H9 (cell line): ENCODE data around the gene PLEKHG7. TPM values are rescaled to one million over a fixed set of nuclear protein-coding genes. Genes with fewer than 3 reads are reported as not detected.

Experiments
- DNase-seq: peaks from one replicate; pipeline ENCODE4 v3.0.0-alpha.2; 2017
- H2AFZ ChIP-seq: one replicate; pipeline ENCODE4 v1.6.1; 2013; ENCODE audit warnings: mild to moderate bottlenecking, low read length, control low read depth, moderate library complexity
- H2AK5ac ChIP-seq: 2 replicates; pipeline ENCODE4 v1.6.1; 2013; ENCODE audit warnings: low read length, control low read depth, mixed read lengths; ENCODE audit not compliant: insufficient read length
- H2BK120ac ChIP-seq: one replicate; pipeline ENCODE4 v1.6.1; 2013; ENCODE audit warnings: low read depth, mild to moderate bottlenecking, low read length, control low read depth, inconsistent platforms; ENCODE audit not compliant: poor library complexity, severe bottlenecking
- H2BK12ac ChIP-seq: 2 replicates; pipeline ENCODE4 v1.6.1; 2013; ENCODE audit warnings: low read length, control low read depth, mixed read lengths, low read depth; ENCODE audit not compliant: insufficient read length
- H2BK15ac ChIP-seq: 2 replicates; pipeline ENCODE4 v1.6.1; 2013; ENCODE audit warnings: low read depth, low read length, control low read depth
- H2BK20ac ChIP-seq: one replicate; pipeline ENCODE4 v1.6.1; 2013; ENCODE audit warnings: low read depth, mild to moderate bottlenecking, low read length, control low read depth, inconsistent platforms; ENCODE audit not compliant: poor library complexity, severe bottlenecking
- H2BK5ac ChIP-seq: 2 replicates; pipeline ENCODE4 v1.6.1; 2013; ENCODE audit warnings: low read length, control low read depth, mixed read lengths; ENCODE audit not compliant: insufficient read length
- H3K14ac ChIP-seq: 2 replicates; pipeline ENCODE4 v1.6.1; 2013; ENCODE audit warnings: low read length, control low read depth; ENCODE audit not compliant: insufficient read depth
- H3K18ac ChIP-seq: 2 replicates; pipeline ENCODE4 v1.6.1; 2013; ENCODE audit warnings: low read depth, mild to moderate bottlenecking, mixed read lengths, low read length, control low read depth; ENCODE audit not compliant: insufficient read length
- H3K23ac ChIP-seq: 2 replicates; pipeline ENCODE4 v1.6.1; 2013; ENCODE audit warnings: low read length, control low read depth, mixed read lengths, low read depth; ENCODE audit not compliant: insufficient read length
- H3K23me2 ChIP-seq: 2 replicates; pipeline ENCODE4 v1.6.1; 2013; ENCODE audit warnings: low read depth, mild to moderate bottlenecking, mixed read lengths, low read length, control low read depth; ENCODE audit not compliant: insufficient read length, poor library complexity, severe bottlenecking
- H3K27ac ChIP-seq: 2 replicates; pipeline ENCODE4 v1.5.1; 2013; ENCODE audit warnings: low read length, control low read depth, mixed read lengths, low read depth; ENCODE audit not compliant: insufficient read length
- H3K27me3 ChIP-seq: 2 replicates; pipeline ENCODE4 v1.6.1; 2013; ENCODE audit warnings: low read length, control low read depth, inconsistent platforms; ENCODE audit not compliant: insufficient read depth
- H3K4ac ChIP-seq: 2 replicates; pipeline ENCODE4 v1.6.1; 2013; ENCODE audit warnings: low read depth, mild to moderate bottlenecking, control low read depth, inconsistent platforms, low read length, moderate library complexity
- H3K4me1 ChIP-seq: 2 replicates; pipeline ENCODE4 v1.6.1; 2013; ENCODE audit warnings: low read length, control low read depth, inconsistent platforms; ENCODE audit not compliant: insufficient read depth
- H3K4me2 ChIP-seq: 2 replicates; pipeline ENCODE4 v1.6.1; 2013; ENCODE audit warnings: low read length, control low read depth, mixed read lengths; ENCODE audit not compliant: insufficient read length, insufficient read depth
- H3K56ac ChIP-seq: 2 replicates; pipeline ENCODE4 v1.6.1; 2013; ENCODE audit warnings: low read depth, mild to moderate bottlenecking, mixed read lengths, low read length, control low read depth; ENCODE audit not compliant: insufficient read length
- H3K79me1 ChIP-seq: 2 replicates; pipeline ENCODE4 v1.6.1; 2013; ENCODE audit warnings: low read depth, mild to moderate bottlenecking, moderate library complexity, low read length, control low read depth, inconsistent platforms; ENCODE audit not compliant: insufficient read depth, poor library complexity, severe bottlenecking
- H3K79me2 ChIP-seq: 2 replicates; pipeline ENCODE4 v1.6.1; 2013; ENCODE audit warnings: low read length, control low read depth, inconsistent platforms; ENCODE audit not compliant: insufficient read depth
- H3K9ac ChIP-seq: 2 replicates; pipeline ENCODE4 v1.6.1; 2013; ENCODE audit warnings: low read length, control low read depth, mixed read lengths; ENCODE audit not compliant: insufficient read length; ENCODE audit errors: extremely low read depth
- H3K9me3 ChIP-seq: one replicate; pipeline ENCODE4 v1.6.1; 2013; ENCODE audit warnings: low read depth, low read length, inconsistent platforms; ENCODE audit not compliant: control insufficient read depth
- H3T11ph ChIP-seq: one replicate; pipeline ENCODE4 v1.6.1; 2013; ENCODE audit warnings: mild to moderate bottlenecking, low read length, control low read depth, inconsistent platforms
- H4K20me1 ChIP-seq: one replicate; pipeline ENCODE4 v1.6.1; 2013; ENCODE audit not compliant: control insufficient read depth, insufficient read length, insufficient read depth
- H4K5ac ChIP-seq: 2 replicates; pipeline ENCODE4 v1.6.1; 2013; ENCODE audit warnings: low read depth, mild to moderate bottlenecking, mixed read lengths, low read length, control low read depth; ENCODE audit not compliant: insufficient read length
- H4K8ac ChIP-seq: replicated peaks from 2 replicates; pipeline ENCODE4 v1.6.1; 2013; ENCODE audit warnings: low read length, control low read depth, mixed read lengths, low read depth; ENCODE audit not compliant: insufficient read length
- H4K91ac ChIP-seq: 2 replicates; pipeline ENCODE4 v1.6.1; 2013; ENCODE audit warnings: low read depth, mild to moderate bottlenecking, moderate library complexity, mixed read lengths, low read length, control low read depth; ENCODE audit not compliant: insufficient read length
- H3K27ac Mint-ChIP-seq, 3 experiments: 2 replicates in 2 of 3; 3 replicates in 1 of 3; pipeline ENCODE4 v1.8.0; 2020 to 2021; ENCODE audit warnings: mixed read lengths in 3 of 3, mild to moderate bottlenecking in 1 of 3, moderate library complexity in 1 of 3
- H3K27me3 Mint-ChIP-seq: 2 replicates; pipeline ENCODE4 v1.8.0; 2021; ENCODE audit warnings: low read depth, mild to moderate bottlenecking, moderate library complexity, mixed read lengths
- H3K36me3 Mint-ChIP-seq, 3 experiments: 2 replicates in 2 of 3; 3 replicates in 1 of 3; pipeline ENCODE4 v1.8.0; 2020 to 2021; ENCODE audit warnings: low read depth in 3 of 3, mixed read lengths in 3 of 3; ENCODE audit not compliant: insufficient read depth in 1 of 3
- H3K4me1 Mint-ChIP-seq, 2 experiments: 2 replicates each; pipeline ENCODE4 v1.8.0; 2020; ENCODE audit warnings: mixed read lengths in 2 of 2
- H3K4me3 Mint-ChIP-seq, 2 experiments: 2 replicates in 1 of 2; 3 replicates in 1 of 2; pipeline ENCODE4 v1.8.0; 2020 to 2021; ENCODE audit warnings: mild to moderate bottlenecking in 2 of 2, mixed read lengths in 2 of 2, moderate library complexity in 1 of 2
- H3K9me3 Mint-ChIP-seq, 2 experiments: 2 replicates in 1 of 2; 3 replicates in 1 of 2; pipeline ENCODE4 v1.8.0; 2020; ENCODE audit warnings: mild to moderate bottlenecking in 2 of 2, mixed read lengths in 2 of 2, moderate library complexity in 1 of 2
- CTCF ChIP-seq: fragments of 200-600 bp; sonication (generic); conservative IDR thresholded peaks from 3 replicates; pipeline ENCODE4 v1.8.0; 2021; ENCODE audit warnings: antibody characterized with exemption, mild to moderate bottlenecking
- total RNA-seq: library from RNA; stranded (reverse); gene quantifications from 2 replicates; pipeline ENCODE4 v1.2.1, GENCODE V29; 2021

Gene PLEKHG7
- total RNA-seq, 1 experiment from 2014 or later = not detected

- Histone ChIP-seq H2BK15ac (no peak overlapping the region), H3K79me1 (no peaks in the 10 kb centered on the region), H2BK120ac (no peak overlapping the region), H3K14ac (no peak overlapping the region), H2BK20ac (no peak overlapping the region), H4K91ac (no peak overlapping the region), H4K8ac (no peak overlapping the region), H2AFZ (no peak overlapping the region), H3K23ac (no peak overlapping the region), H3K27me3 (no peaks in the 10 kb centered on the region), H4K5ac (no peak overlapping the region), H4K20me1 (no peaks in the 10 kb centered on the region), H3K4ac (no peak overlapping the region), H3K79me2 (no peaks in the 10 kb centered on the region), H2BK5ac (no peak overlapping the region), H2BK12ac (no peak overlapping the region), H3K23me2 (no peaks in the 10 kb centered on the region), H3T11ph (no peak overlapping the region), H3K9ac (no peak overlapping the region), H3K18ac (no peak overlapping the region), H3K9me3 (no peaks in the 10 kb centered on the region), H3K4me1 (no peaks in the 10 kb centered on the region; the same call in 1 of the 2 replicates), H3K56ac (no peak overlapping the region), H3K4me2 (no peak overlapping the region), H2AK5ac (no peak overlapping the region), H3K27ac (no peak overlapping the region)
- Mint-ChIP-seq H3K4me1 (peaks cover 0 to 4% of the 10 kb centered on the region in 2 experiments; a peak in 3 of 4 replicates), H3K9me3 (no peaks in the 10 kb centered on the region), H3K4me3 (no peak overlapping the region), H3K27me3 (no peaks in the 10 kb centered on the region), H3K36me3 (no peaks in the 10 kb centered on the region), H3K27ac (no peak overlapping the region)
- DNase-seq = no peak
- no peak for TF ChIP-seq CTCF
Measured at GRCh38 chr12:92740411-92740810, 37.6 kb downstream of the PLEKHG7 start.
